GM23338 (cell line): Measurements from ENCODE around the gene CSPG4.

ENCODE experiments used
- CREB1 ChIP-seq: fragments of 250-450 bp; sonication (Bioruptor Pico); IDR thresholded peaks from 2 replicates; pipeline ENCODE4 v1.5.0; 2020; ENCODE audit warnings: low read depth, mild to moderate bottlenecking, moderate library complexity
- POLR2AphosphoS5 ChIP-seq: IDR thresholded peaks from 2 replicates; pipeline ENCODE4 v1.6.1; 2016; ENCODE audit warnings: antibody characterized with exemption, low read depth
- TF ChIP-seq, protein P1 (sequence below), 2 experiments: fragments of 200-600 bp in 1 of 2; sonication (generic) in 1 of 2; conservative IDR thresholded peaks; 2 replicates each; pipeline versions ENCODE4 v1.5.1 to v1.6.1; 2016 to 2017; ENCODE audit warnings: antibody characterized with exemption in 2 of 2, low read depth in 2 of 2, mild to moderate bottlenecking in 2 of 2, moderate library complexity in 1 of 2

DNA sequence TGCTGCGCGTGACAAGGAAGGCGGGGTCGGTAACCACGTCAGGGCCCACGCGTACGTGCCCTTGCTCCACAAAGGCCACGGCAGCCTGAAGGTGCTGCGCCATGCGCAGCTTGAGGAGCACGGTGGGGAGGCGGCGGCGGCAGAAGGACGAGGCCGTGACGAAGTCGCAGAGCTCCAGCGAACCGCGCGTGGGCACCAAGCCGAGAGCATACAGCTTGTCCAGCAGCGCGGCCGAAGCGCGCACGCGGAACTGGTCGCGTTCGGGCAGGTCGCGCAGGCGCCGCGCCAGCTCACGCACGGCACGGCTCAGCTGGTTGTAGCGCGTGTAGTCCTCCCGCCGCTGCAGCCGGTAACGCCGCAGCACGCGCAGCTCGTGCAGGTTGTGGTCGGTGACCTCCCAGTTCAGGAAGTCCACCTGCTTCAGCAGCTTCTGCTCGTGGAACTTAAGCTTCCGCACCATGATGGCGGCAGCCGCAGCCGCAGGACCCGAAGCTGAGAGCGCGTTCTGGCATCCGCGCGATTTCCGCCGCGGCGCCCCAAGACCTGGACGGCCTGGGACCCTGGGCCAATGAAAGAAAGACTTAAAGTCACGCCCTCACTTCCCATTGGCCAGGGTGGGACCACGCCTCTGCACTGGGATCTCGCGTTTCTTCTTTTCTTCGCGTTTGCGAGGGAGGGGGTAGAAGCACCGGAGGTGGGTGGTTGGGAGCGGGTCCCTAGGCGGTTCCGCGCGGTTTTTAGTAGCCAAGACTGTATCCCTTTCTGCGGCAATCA lies 72.8 kb downstream of the CSPG4 start, which contains the start of gene IMP3:
- peak; percentile 20; the same call in 1 of the 2 replicates for TF ChIP-seq CREB1 (CRISPR knock-in tag)
- TF ChIP-seq, protein P1, sequence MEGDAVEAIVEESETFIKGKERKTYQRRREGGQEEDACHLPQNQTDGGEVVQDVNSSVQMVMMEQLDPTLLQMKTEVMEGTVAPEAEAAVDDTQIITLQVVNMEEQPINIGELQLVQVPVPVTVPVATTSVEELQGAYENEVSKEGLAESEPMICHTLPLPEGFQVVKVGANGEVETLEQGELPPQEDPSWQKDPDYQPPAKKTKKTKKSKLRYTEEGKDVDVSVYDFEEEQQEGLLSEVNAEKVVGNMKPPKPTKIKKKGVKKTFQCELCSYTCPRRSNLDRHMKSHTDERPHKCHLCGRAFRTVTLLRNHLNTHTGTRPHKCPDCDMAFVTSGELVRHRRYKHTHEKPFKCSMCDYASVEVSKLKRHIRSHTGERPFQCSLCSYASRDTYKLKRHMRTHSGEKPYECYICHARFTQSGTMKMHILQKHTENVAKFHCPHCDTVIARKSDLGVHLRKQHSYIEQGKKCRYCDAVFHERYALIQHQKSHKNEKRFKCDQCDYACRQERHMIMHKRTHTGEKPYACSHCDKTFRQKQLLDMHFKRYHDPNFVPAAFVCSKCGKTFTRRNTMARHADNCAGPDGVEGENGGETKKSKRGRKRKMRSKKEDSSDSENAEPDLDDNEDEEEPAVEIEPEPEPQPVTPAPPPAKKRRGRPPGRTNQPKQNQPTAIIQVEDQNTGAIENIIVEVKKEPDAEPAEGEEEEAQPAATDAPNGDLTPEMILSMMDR (conservative IDR thresholded peaks at IDR 0.05; ENCODE audit: low read depth in 2 of 2), result no peak
- TF ChIP-seq POLR2AphosphoS5, result peak; percentile 99
